Measurements from ENCODE around the gene BAG3. TPM values are rescaled to one million over a fixed set of nuclear protein-coding genes. Genes with fewer than 3 reads are reported as not detected.

Gene BAG3
- total and polyA plus RNA-seq, 2 of the 8 experiments (the other 6 are each of a cell fraction or from before 2014, with no cell fraction given), result 3.5 to 13.3 TPM

DNA sequence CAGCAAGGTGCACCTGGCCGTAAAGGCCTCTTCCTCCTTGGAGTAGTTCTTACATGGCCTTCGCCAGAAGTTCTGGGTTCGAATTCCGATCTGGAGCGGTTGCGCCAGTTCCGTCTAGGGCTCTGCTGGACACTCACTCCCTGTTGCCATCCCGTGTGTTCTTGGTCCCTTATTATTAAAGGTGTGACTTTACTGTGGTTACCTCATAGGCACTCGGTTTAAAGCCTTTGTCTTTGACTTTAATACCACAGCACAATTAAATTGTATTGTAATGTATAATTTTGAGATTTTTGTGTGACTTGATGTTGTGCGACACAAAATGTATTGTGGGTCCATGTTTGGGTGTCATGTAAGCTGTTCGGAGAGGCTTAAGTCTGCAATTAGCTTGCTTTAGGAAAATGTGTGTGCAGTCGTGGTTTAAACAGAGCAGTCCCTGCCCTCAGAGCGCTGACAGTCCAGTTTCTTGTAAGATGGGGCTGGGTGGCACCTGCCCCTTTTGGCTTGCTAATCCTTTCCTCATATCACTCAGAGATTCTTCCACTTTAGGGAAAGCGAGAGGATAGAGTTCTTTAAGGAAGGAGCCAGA is 75.6 kb downstream of the BAG3 start:
- no peak for DNase-seq (ENCODE audit: low read depth in 1 of 2, low spot score in 2 of 2)
- no peak overlapping the region for H2AFZ ChIP-seq (ENCODE audit: low read length)
- H3K4ac ChIP-seq (replicated peaks; ENCODE audit: insufficient read length, low read depth, low read length), result no peak overlapping the region
- no peak for FAIRE-seq
- H2BK20ac ChIP-seq (ENCODE audit: low read length), result no peak overlapping the region
- H3K18ac ChIP-seq (ENCODE audit: extremely low read depth, low read length), result no peak overlapping the region
- H3K4me2 ChIP-seq (ENCODE audit: insufficient read depth in 1 of 2, low read depth in 2 of 2, low read length in 2 of 2), result peak overlapping the region; percentile 77 to 86
- no peak overlapping the region for H2BK5ac ChIP-seq (ENCODE audit: low read depth, low read length)
- H2BK15ac ChIP-seq (ENCODE audit: low read length), result no peak overlapping the region
- no peak overlapping the region for H2AK5ac ChIP-seq (ENCODE audit: low read depth, low read length)
- H3K36me3 ChIP-seq (ENCODE audit: control insufficient read depth in 2 of 4, insufficient read depth in 4 of 4, low read length in 3 of 4), result no peaks in the 10 kb centered on the region
- H3K79me2 ChIP-seq (ENCODE audit: control insufficient read depth in 1 of 2, insufficient read depth in 2 of 2, low read length in 2 of 2), result peaks cover 0 to 37% of the 10 kb centered on the region in 2 experiments; a peak in 3 of 4 replicates
- TF ChIP-seq SIN3A (conservative IDR thresholded peaks at IDR 0.05 in 1 of 2, IDR thresholded peaks at IDR 0.05 in 1 of 2; ENCODE audit: low read depth in 1 of 2, low read length in 2 of 2), result 0 out of 4 replicates have a peak, but pooled peaks of 1 of the 2 experiments have one; percentile 9
- no peak for TF ChIP-seq SP1 (IDR thresholded peaks at IDR 0.05; ENCODE audit: low read depth, low read length)
- peak; percentile 21 for TF ChIP-seq ASH2L (IDR thresholded peaks at IDR 0.05; ENCODE audit: low read length)
- H3K9me3 ChIP-seq (ENCODE audit: insufficient read depth in 2 of 2, low read depth in 1 of 2, low read length in 1 of 2), result peaks cover 0 to 2% of the 10 kb centered on the region in 2 experiments; a peak in 1 of 4 replicates
- peaks cover 3% of the 10 kb centered on the region; the same call in 1 of the 2 replicates for H3K79me1 ChIP-seq (ENCODE audit: low read depth, low read length)
- H3K27me3 ChIP-seq (replicated peaks in 1 of 4; ENCODE audit: control insufficient read depth in 3 of 4, extremely low read depth in 1 of 4, insufficient read depth in 3 of 4, low read length in 3 of 4), result no peaks in the 10 kb centered on the region
- peaks cover 4 to 13% (median 8%) of the 10 kb centered on the region in 4 experiments; a peak in 5 of 7 replicates for H3K4me1 ChIP-seq (replicated peaks in 1 of 4; ENCODE audit: control insufficient read depth in 3 of 4, insufficient read depth in 4 of 4, low read length in 3 of 4)
- H3K4me3 ChIP-seq (ENCODE audit: extremely low read depth in 1 of 4, insufficient read depth in 2 of 4, low read depth in 3 of 4, low read length in 4 of 4), result peak overlapping the region; percentile 67 to 99 (median 82)
- no peak overlapping the region for H4K91ac ChIP-seq (replicated peaks; ENCODE audit: insufficient read length, low read length)
- no peak overlapping the region for H2BK12ac ChIP-seq (ENCODE audit: low read depth, low read length)
- no peak overlapping the region for H4K5ac ChIP-seq (ENCODE audit: insufficient read length, low read depth, low read length)
- H3K9ac ChIP-seq (replicated peaks in 1 of 4; ENCODE audit: extremely low read depth in 1 of 4, low read depth in 3 of 4, low read length in 3 of 4), result peak overlapping the region in 2 of 4 experiments; percentile 37 to 54; a peak in 3 of 7 replicates
- H4K20me1 ChIP-seq (replicated peaks in 1 of 2; ENCODE audit: control insufficient read depth in 1 of 2, insufficient read depth in 2 of 2, low read length in 2 of 2), result peaks cover 2 to 6% of the 10 kb centered on the region in 2 experiments
- CTCF ChIA-PET (ENCODE audit: partially characterized antibody), result interaction anchor here (0.7 to 1.8 kb wide), 5 partner anchors 16 to 83 kb away, joined by 3 to 5 read pairs (median 4); no protein-coding TSS in a partner anchor
- peaks cover 15% of the 10 kb centered on the region for H3K23me2 ChIP-seq (ENCODE audit: low read depth, low read length)
- POLR2A ChIA-PET (ENCODE audit: partially characterized antibody), result interaction anchor here (0.7 to 2.9 kb wide), 13 partner anchors 9 to 166 kb away, joined by 3 to 17 read pairs (median 5); partner anchors contain the start of gene SEC23IP
- no peak overlapping the region for H3K27ac ChIP-seq (ENCODE audit: low read depth, low read length)
- WGBS, 2 experiments (ENCODE audit: extremely low coverage in 1 of 2, insufficient coverage in 1 of 2, insufficient read length in 1 of 2, insufficient replicate concordance in 2 of 2, low coverage in 1 of 2, low lambda C conversion rate in 2 of 2, missing lambda C conversion rate in 1 of 2), result 52% methylated on average over 14 of the region's 14 CpGs; no CpG with 5 or more reads in 1 of the 2 experiments
- no peak overlapping the region for H2BK120ac ChIP-seq (replicated peaks; ENCODE audit: low read depth, low read length)
- H3K56ac ChIP-seq (replicated peaks; ENCODE audit: insufficient read length, low read depth, low read length), result no peak overlapping the region
- H3K23ac ChIP-seq (ENCODE audit: insufficient read length), result no peak overlapping the region
- H3K14ac ChIP-seq (ENCODE audit: insufficient read length), result no peak overlapping the region
- peak overlapping the region; percentile 72; the same call in 1 of the 2 replicates for H4K8ac ChIP-seq (ENCODE audit: extremely low read depth, insufficient read depth, low read length)

All from H1 (cell line).